ENCODE results near the gene RSBN1. TPM values are rescaled to one million over a fixed set of nuclear protein-coding genes. Genes with fewer than 3 reads are reported as not detected.
A peak's percentile ranks its signal among the peaks of the same experiment; 100 is the strongest.
"Not testable (repeated sequence)": the region's sequence is repeated elsewhere in the genome, so short reads cannot be mapped to it uniquely, and the experiment has no call there.

Gene RSBN1
- total and polyA plus RNA-seq, 2 experiments from 2014 or later, result 7.5 to 8.7 TPM

DNA sequence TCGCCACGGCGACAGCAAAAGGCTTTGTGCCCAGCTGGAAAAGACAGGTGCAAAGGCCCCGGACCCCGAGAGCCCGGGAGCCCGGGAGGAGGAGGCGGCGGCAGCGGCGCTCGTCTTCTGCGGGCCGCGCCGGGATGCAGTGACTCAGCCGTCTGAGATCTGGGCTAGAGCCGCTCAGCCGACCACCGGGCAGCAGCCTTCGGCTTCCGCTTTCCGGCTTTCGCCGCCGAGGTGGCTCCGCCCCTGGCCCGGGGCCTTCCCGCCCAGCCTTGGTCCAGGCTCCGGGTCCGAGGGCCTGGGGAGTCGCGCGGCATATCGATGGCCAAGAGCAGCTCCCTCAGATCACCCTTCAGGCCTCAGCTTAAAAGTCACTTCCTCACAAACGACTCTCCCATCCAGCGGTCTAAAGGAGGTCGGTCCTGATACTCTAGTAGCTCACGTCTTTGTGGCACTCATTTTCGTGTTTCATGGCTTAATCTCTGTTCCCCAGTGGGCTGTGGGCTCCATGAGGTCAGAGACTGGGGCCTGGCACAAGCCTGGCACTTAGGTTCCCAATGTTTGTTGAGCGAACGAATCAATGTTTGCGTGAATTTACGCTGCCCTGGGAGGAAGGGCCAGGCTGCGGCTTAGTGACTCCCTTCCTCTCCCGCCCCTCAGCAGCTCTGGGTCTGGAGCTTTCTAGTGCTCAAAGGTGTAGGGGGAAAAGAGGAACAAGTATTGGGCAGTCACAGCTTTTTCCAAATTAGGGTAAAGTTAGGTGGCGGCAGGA, 52.8 kb downstream of the RSBN1 start, which contains the start of gene PHTF1:
PHTF1 (minus strand) TSS at position 154 of the 769 bp plus-strand sequence. CDS start 783 bp downstream, outside the sequence.
- TF ChIP-seq EZH2phosphoT487 (IDR thresholded peaks at IDR 0.05; ENCODE audit: insufficient read depth, low read depth) (no peak), EZH2 (IDR thresholded peaks at IDR 0.05; ENCODE audit: insufficient read depth, poor library complexity, severe bottlenecking) (no peak)
- Histone ChIP-seq H3F3A (ENCODE audit: insufficient read depth) (peaks cover 22% of the 10 kb centered on the region; the same call in 1 of the 2 replicates), H3K9me2 (ENCODE audit: insufficient read depth) (no peaks in the 10 kb centered on the region), H3K36me3 (ENCODE audit: low read depth) (0 out of 2 replicates have a peak, but pooled peaks cover 14% of the 10 kb centered on the region), H3K9me3 (ENCODE audit: low read depth) (no peaks in the 10 kb centered on the region), H2AFZ (peak within 1 kb of the TSS; percentile 95), H3K4me2 (ENCODE audit: unreplicated experiment) (peak within 1 kb of the TSS; percentile 86), H3K4me1 (ENCODE audit: insufficient read depth) (peaks cover 8% of the 10 kb centered on the region), H3K4me3 (peak within 1 kb of the TSS; percentile 94), H4K20me1 (ENCODE audit: insufficient read depth) (no peaks in the 10 kb centered on the region), H3K79me2 (ENCODE audit: insufficient read depth) (peaks cover 44% of the 10 kb centered on the region), H3K27ac (peak within 1 kb of the TSS; percentile 92), H3K27me3 (replicated peaks; ENCODE audit: insufficient read depth) (no peaks in the 10 kb centered on the region), H3K9ac (peak within 1 kb of the TSS; percentile 93)
- WGBS, 2 experiments (ENCODE audit: low coverage in 1 of 2, low lambda C conversion rate in 2 of 2, missing lambda C conversion rate in 2 of 2), result 1 to 2% methylated on average over 44 to 46 of the region's 47 CpGs
- in situ Hi-C loops (cut with MboI), result no loop called here
- DNase-seq, result peak; percentile 94

DNA sequence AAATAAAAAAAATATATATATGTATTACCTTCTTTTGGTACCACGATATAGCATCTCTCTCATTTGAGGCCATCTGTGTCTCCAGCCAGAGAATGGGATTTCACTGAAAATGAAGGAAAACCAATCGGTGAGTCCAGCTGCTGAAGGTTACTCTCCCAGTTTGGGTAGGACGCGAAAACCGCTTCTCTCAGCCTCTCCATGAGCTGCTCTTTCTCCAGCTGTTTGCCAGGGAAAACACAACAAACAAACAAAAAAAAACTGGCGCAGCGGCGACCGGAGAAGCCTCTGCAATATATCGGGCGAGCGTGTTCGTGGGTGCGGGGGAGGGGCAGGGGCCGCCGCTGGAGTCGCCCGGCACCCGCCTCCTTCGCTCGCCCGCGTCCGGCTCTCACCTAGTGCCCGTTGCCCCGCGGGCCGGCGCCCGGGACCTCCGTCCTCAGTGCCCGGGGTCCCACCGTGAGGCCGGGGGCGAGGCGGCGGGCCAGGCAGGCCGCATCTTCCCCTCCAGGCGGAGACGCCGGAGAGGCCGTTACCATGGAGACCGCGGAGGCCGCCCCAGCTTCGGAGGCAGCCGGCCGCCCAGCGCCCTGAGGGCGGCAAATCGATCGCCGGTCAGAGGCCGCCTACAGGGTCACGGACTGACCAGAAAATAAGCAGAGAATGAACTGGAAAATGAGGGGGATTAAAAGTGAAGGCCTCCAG, 53.5 kb downstream of the RSBN1 start:
- WGBS, 2 experiments (ENCODE audit: low coverage in 1 of 2, low lambda C conversion rate in 2 of 2, missing lambda C conversion rate in 2 of 2), result 1% methylated on average over 40 to 45 of the region's 55 CpGs
- no peaks in the 10 kb centered on the region for H3K9me3 ChIP-seq (ENCODE audit: low read depth)
- peaks cover 22% of the 10 kb centered on the region; the same call in 1 of the 2 replicates for H3F3A ChIP-seq (ENCODE audit: insufficient read depth)
- TF ChIP-seq EZH2 (IDR thresholded peaks at IDR 0.05; ENCODE audit: insufficient read depth, poor library complexity, severe bottlenecking), result no peak
- TF ChIP-seq EZH2phosphoT487 (IDR thresholded peaks at IDR 0.05; ENCODE audit: insufficient read depth, low read depth), result no peak
- peak overlapping the region; percentile 95 for H2AFZ ChIP-seq
- H3K27ac ChIP-seq, result peak overlapping the region; percentile 92
- peak overlapping the region; percentile 86 for H3K4me2 ChIP-seq (ENCODE audit: unreplicated experiment)
- no peaks in the 10 kb centered on the region for H4K20me1 ChIP-seq (ENCODE audit: insufficient read depth)
- H3K79me2 ChIP-seq (ENCODE audit: insufficient read depth), result peaks cover 46% of the 10 kb centered on the region
- H3K4me1 ChIP-seq (ENCODE audit: insufficient read depth), result peaks cover 8% of the 10 kb centered on the region
- H3K4me3 ChIP-seq, result peak overlapping the region; percentile 94
- peak; percentile 77 for DNase-seq
- H3K9me2 ChIP-seq (ENCODE audit: insufficient read depth), result no peaks in the 10 kb centered on the region
- in situ Hi-C loops (cut with MboI), result no loop called here
- H3K36me3 ChIP-seq (ENCODE audit: low read depth), result 0 out of 2 replicates have a peak, but pooled peaks cover 13% of the 10 kb centered on the region
- peak overlapping the region; percentile 93 for H3K9ac ChIP-seq
- H3K27me3 ChIP-seq (replicated peaks; ENCODE audit: insufficient read depth), result no peaks in the 10 kb centered on the region

DNA sequence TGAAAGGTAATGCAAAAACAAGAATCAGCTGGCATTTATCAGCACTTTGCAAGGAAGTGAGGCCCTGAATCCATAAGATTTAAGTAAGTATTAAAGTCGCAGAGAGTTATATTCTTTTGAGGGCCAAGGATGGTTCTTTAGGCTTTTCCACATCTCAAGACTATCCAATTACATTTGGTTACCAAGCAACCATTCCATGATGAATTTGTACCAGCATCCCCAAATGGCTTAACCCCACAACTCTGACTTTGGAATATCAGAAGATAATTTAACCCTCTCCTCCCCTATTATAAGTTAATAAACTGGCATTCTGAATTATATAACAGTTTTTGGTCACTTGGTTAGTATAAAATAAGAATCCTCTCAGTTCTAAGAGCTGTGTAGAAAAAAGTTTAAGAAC, 55.8 kb downstream of the RSBN1 start:
- H3K36me3 ChIP-seq (ENCODE audit: low read depth), result 0 out of 2 replicates have a peak, but pooled peaks cover 7% of the 10 kb centered on the region

DNA sequence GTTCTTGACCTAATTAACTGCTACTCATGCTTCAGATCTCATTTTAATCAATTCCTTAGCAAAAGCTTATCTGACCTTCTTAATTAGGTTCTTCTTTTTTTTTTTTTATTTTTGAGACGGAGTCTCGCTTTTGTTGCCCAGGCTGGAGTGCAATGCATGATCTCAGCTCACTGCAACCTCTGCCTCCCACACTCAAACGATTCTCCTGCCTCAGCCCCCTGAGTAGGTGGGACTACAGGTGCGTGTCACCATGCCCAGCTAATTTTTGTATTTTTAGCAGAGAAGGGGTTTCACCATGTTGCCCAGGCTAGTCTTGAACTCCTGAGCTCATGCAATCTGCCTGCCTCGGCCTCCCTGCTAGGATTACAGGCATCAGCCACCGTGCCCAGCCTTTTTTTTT, 58.9 kb downstream of the RSBN1 start:
- not testable (repeated sequence) for H3K36me3 ChIP-seq (ENCODE audit: low read depth)
- 97% methylated on average over 6 of the region's 6 CpGs for WGBS, 2 experiments (ENCODE audit: low coverage in 1 of 2, low lambda C conversion rate in 2 of 2, missing lambda C conversion rate in 2 of 2)

More for the DNA sequence above, 55.8 kb downstream of the RSBN1 start:
- Histone ChIP-seq H3K9ac (no peak overlapping the region), H3K27me3 (replicated peaks; ENCODE audit: insufficient read depth) (no peaks in the 10 kb centered on the region), H3K4me1 (ENCODE audit: insufficient read depth) (peaks cover 8% of the 10 kb centered on the region), H3K27ac (no peak overlapping the region), H3K4me2 (ENCODE audit: unreplicated experiment) (peak overlapping the region; percentile 11), H4K20me1 (ENCODE audit: insufficient read depth) (no peaks in the 10 kb centered on the region), H3F3A (ENCODE audit: insufficient read depth) (0 out of 2 replicates have a peak, but pooled peaks cover 14% of the 10 kb centered on the region), H3K9me2 (ENCODE audit: insufficient read depth) (no peaks in the 10 kb centered on the region), H3K4me3 (no peak overlapping the region), H3K9me3 (ENCODE audit: low read depth) (no peaks in the 10 kb centered on the region), H3K79me2 (ENCODE audit: insufficient read depth) (peaks cover 57% of the 10 kb centered on the region), H2AFZ (peak overlapping the region; percentile 95; the same call in 1 of the 2 replicates)
- TF ChIP-seq EZH2phosphoT487 (IDR thresholded peaks at IDR 0.05; ENCODE audit: insufficient read depth, low read depth) (no peak), EZH2 (IDR thresholded peaks at IDR 0.05; ENCODE audit: insufficient read depth, poor library complexity, severe bottlenecking) (no peak)
- no peak for DNase-seq
- WGBS, 2 experiments (ENCODE audit: low coverage in 1 of 2, low lambda C conversion rate in 2 of 2, missing lambda C conversion rate in 2 of 2), result 96 to 100% methylated on average over 1 of the region's 1 CpG
- in situ Hi-C loops (cut with MboI), result no loop called here

More for the DNA sequence above, 58.9 kb downstream of the RSBN1 start:
- DNase-seq; H3K27me3 ChIP-seq (replicated peaks; ENCODE audit: insufficient read depth); H3K4me2 ChIP-seq (ENCODE audit: unreplicated experiment); H3K9ac ChIP-seq; H2AFZ ChIP-seq; H3K9me3 ChIP-seq (ENCODE audit: low read depth); H4K20me1 ChIP-seq (ENCODE audit: insufficient read depth); H3F3A ChIP-seq (ENCODE audit: insufficient read depth); H3K9me2 ChIP-seq (ENCODE audit: insufficient read depth); H3K4me1 ChIP-seq (ENCODE audit: insufficient read depth); H3K4me3 ChIP-seq; in situ Hi-C loops (cut with MboI); H3K27ac ChIP-seq: not testable (repeated sequence)
- peaks cover 55% of the 10 kb centered on the region for H3K79me2 ChIP-seq (ENCODE audit: insufficient read depth)
